HUDEP-2 (cell line): ENCODE data around the gene KATNAL2.

Experiments
- DNase-seq, 76 experiments: peaks; one replicate each; lab custom pipeline; 2025; ENCODE audit not compliant: unreplicated experiment in 76 of 76; lab: John Stamatoyannopoulos, UW

Gene KATNAL2

GRCh38 chr18:46917108-46917802 is at the start of gene KATNAL2, which contains the start of gene PIAS2:
KATNAL2 (plus strand) TSS chr18:46917602; CDS start chr18:46946873, 29,271 bp downstream.
PIAS2 (minus strand) TSS chr18:46917507; CDS start chr18:46917345, 162 bp downstream.
- peak in 72 of 76 experiments; percentile 6 to 85 (median 66) for DNase-seq

GRCh38 chr18:46868169-46868921 is 49.1 kb upstream of the KATNAL2 start:
- DNase-seq: no peak

GRCh38 chr18:46877329-46877987 is 39.9 kb upstream of the KATNAL2 start:
- no peak for DNase-seq

- DNase-seq: no peak
These were observed 34.2 kb upstream of the KATNAL2 start for GRCh38 chr18:46883180-46883579.

GRCh38 chr18:46886893-46887292 is 30.5 kb upstream of the KATNAL2 start:
- DNase-seq: no peak

GRCh38 chr18:46888965-46889364 is 28.4 kb upstream of the KATNAL2 start:
- no peak for DNase-seq

GRCh38 chr18:46891742-46892214 is 25.6 kb upstream of the KATNAL2 start:
- no peak for DNase-seq

- DNase-seq: no peak
These were observed 24.6 kb upstream of the KATNAL2 start for GRCh38 chr18:46892842-46893241.

GRCh38 chr18:46893360-46893759 is 24.0 kb upstream of the KATNAL2 start:
- DNase-seq: no peak

- DNase-seq: no peak
These were observed 23.3 kb upstream of the KATNAL2 start for GRCh38 chr18:46894124-46894523.

- DNase-seq: no peak
These were observed 18.0 kb upstream of the KATNAL2 start for GRCh38 chr18:46899274-46899948.

- DNase-seq: no peak
These were observed 14.0 kb upstream of the KATNAL2 start for GRCh38 chr18:46903406-46903805.

GRCh38 chr18:46909497-46909896 is 7.9 kb upstream of the KATNAL2 start:
- DNase-seq: no peak

GRCh38 chr18:46910856-46911255 is 6.5 kb upstream of the KATNAL2 start:
- DNase-seq: no peak

- no peak for DNase-seq
These were observed 1.4 kb upstream of the KATNAL2 start for GRCh38 chr18:46915800-46916550.

GRCh38 chr18:46916551-46917107 is 773 bp upstream of the KATNAL2 start:
- DNase-seq: peak in 17 of 76 experiments; percentile 0 to 69 (median 39)

GRCh38 chr18:46917803-46918600 is 600 bp downstream of the KATNAL2 start:
- DNase-seq: peak in 74 of 76 experiments; percentile 2 to 80 (median 48)

- DNase-seq: peak in 2 of 76 experiments; percentile 2 to 4
These were observed 2.7 kb downstream of the KATNAL2 start for GRCh38 chr18:46920067-46920466.

GRCh38 chr18:46920653-46921052 is 3.3 kb downstream of the KATNAL2 start:
- DNase-seq: peak in 2 of 76 experiments; percentile 5 to 8
